ENCODE data around the gene DCANP1. TPM values are rescaled to one million over a fixed set of nuclear protein-coding genes. Genes with fewer than 3 reads are reported as not detected.

DCANP1 gene
- total and polyA plus RNA-seq, 9 of the 15 experiments (the other 6 are each of a cell fraction or from before 2014, with no cell fraction given) = not detected

DNA sequence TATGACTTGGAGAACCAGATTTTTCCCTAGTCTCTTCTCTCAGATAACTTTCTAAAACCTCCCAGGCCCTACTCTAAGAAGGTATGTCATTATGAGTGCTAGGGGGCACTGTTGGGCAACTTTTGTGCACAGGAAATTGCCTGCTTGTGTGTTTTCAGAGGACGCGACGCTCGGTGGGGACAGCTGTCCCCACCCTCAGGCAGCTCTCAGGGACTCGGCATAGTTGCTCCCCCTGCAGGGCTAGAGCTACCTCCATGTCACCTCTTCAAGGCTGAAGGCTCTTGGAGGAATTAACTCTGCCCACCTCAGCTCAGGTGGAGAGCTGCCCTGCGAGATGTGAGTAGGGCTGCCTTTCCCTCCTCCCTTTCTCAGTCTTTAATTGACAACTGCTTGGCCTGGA lies 15.2 kb upstream of the DCANP1 start (continued):
- TF ChIP-seq RREB1 (CRISPR knock-in tag; IDR thresholded peaks at IDR 0.05) (no peak), NR1H2 (CRISPR knock-in tag; IDR thresholded peaks at IDR 0.05) (no peak), ZNF23 (CRISPR knock-in tag; IDR thresholded peaks at IDR 0.05) (no peak), KLF10 (CRISPR knock-in tag; IDR thresholded peaks at IDR 0.05) (no peak), DPF2 (IDR thresholded peaks at IDR 0.05) (no peak), ESRRA (IDR thresholded peaks at IDR 0.05; ENCODE audit: borderline replicate concordance, low read depth) (0 out of 2 replicates have a peak, but pooled peaks have one; percentile 19), TAF7 (tag; IDR thresholded peaks at IDR 0.05) (no peak), ZNF316 (IDR thresholded peaks at IDR 0.05) (no peak), ZFX (CRISPR knock-in tag; IDR thresholded peaks at IDR 0.05) (no peak), LCOR (CRISPR knock-in tag; IDR thresholded peaks at IDR 0.05) (no peak), ZEB2 (IDR thresholded peaks at IDR 0.05) (0 out of 2 replicates have a peak, but pooled peaks have one; percentile 20), ZNF76 (CRISPR knock-in tag; IDR thresholded peaks at IDR 0.05; ENCODE audit: borderline replicate concordance) (no peak), ZNF699 (CRISPR knock-in tag; IDR thresholded peaks at IDR 0.05; ENCODE audit: insufficient replicate concordance) (no peak), ZSCAN32 (CRISPR knock-in tag; IDR thresholded peaks at IDR 0.05) (no peak), PML (IDR thresholded peaks at IDR 0.05; ENCODE audit: low read length) (no peak), ZNF282 (CRISPR knock-in tag; IDR thresholded peaks at IDR 0.05) (no peak), NCOA2 (IDR thresholded peaks at IDR 0.05; ENCODE audit: partially characterized antibody in 2 of 2) (no peak), ETV5 (CRISPR knock-in tag; IDR thresholded peaks at IDR 0.05; ENCODE audit: low read depth) (no peak), RAD51 (IDR thresholded peaks at IDR 0.05; ENCODE audit: borderline replicate concordance, low read depth) (no peak), CEBPG (CRISPR knock-in tag; IDR thresholded peaks at IDR 0.05) (no peak), CEBPG (tag; conservative IDR thresholded peaks at IDR 0.05 in 1 of 2, IDR thresholded peaks at IDR 0.05 in 1 of 2) (peak; percentile 22 to 73; a peak in 2 of 4 replicates), JUNB (CRISPR knock-in tag; conservative IDR thresholded peaks at IDR 0.05) (no peak), POU5F1 (IDR thresholded peaks at IDR 0.05; ENCODE audit: borderline replicate concordance, low read depth, low read length, partially characterized antibody) (no peak), C11orf30 (IDR thresholded peaks at IDR 0.05; ENCODE audit: low read depth) (no peak), PURB (CRISPR knock-in tag; IDR thresholded peaks at IDR 0.05; ENCODE audit: low read depth) (no peak), EZH2 (IDR thresholded peaks at IDR 0.05; ENCODE audit: borderline replicate concordance, low read depth, low read length) (no peak)
- TF ChIP-seq, protein P1, sequence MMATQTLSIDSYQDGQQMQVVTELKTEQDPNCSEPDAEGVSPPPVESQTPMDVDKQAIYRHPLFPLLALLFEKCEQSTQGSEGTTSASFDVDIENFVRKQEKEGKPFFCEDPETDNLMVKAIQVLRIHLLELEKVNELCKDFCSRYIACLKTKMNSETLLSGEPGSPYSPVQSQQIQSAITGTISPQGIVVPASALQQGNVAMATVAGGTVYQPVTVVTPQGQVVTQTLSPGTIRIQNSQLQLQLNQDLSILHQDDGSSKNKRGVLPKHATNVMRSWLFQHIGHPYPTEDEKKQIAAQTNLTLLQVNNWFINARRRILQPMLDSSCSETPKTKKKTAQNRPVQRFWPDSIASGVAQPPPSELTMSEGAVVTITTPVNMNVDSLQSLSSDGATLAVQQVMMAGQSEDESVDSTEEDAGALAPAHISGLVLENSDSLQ (IDR thresholded peaks at IDR 0.05) = 0 out of 2 replicates have a peak, but pooled peaks have one; percentile 36
